ENCODE data around the gene H1-8.

H1-8 gene

DNA sequence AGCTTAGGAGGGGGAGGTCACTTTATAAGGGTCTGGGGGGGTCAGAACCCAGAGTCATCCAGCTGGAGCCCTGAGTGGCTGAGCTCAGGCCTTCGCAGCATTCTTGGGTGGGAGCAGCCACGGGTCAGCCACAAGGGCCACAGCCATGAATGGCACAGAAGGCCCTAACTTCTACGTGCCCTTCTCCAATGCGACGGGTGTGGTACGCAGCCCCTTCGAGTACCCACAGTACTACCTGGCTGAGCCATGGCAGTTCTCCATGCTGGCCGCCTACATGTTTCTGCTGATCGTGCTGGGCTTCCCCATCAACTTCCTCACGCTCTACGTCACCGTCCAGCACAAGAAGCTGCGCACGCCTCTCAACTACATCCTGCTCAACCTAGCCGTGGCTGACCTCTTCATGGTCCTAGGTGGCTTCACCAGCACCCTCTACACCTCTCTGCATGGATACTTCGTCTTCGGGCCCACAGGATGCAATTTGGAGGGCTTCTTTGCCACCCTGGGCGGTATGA is 14.3 kb upstream of the H1-8 start, which contains the start of gene RHO:
Gene RHO, plus strand, starts transcription at position 51 of the 512 bp plus-strand sequence. Its CDS starts 95 bp downstream, at position 146.
- TF ChIP-seq, protein P1, sequence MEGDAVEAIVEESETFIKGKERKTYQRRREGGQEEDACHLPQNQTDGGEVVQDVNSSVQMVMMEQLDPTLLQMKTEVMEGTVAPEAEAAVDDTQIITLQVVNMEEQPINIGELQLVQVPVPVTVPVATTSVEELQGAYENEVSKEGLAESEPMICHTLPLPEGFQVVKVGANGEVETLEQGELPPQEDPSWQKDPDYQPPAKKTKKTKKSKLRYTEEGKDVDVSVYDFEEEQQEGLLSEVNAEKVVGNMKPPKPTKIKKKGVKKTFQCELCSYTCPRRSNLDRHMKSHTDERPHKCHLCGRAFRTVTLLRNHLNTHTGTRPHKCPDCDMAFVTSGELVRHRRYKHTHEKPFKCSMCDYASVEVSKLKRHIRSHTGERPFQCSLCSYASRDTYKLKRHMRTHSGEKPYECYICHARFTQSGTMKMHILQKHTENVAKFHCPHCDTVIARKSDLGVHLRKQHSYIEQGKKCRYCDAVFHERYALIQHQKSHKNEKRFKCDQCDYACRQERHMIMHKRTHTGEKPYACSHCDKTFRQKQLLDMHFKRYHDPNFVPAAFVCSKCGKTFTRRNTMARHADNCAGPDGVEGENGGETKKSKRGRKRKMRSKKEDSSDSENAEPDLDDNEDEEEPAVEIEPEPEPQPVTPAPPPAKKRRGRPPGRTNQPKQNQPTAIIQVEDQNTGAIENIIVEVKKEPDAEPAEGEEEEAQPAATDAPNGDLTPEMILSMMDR (IDR thresholded peaks at IDR 0.05; ENCODE audit: control extremely low read depth, extremely low read depth, low read depth, missing control alignments): no peak
- ChIA-PET CTCF (interaction anchor here (1.1 kb wide), 1 partner anchor 11 kb away, joined by 3 read pairs; no protein-coding TSS in a partner anchor), POLR2A (no interaction called here)
- DNase-seq (ENCODE audit: extremely low spot score): no peak

GRCh38 chr3:129529436-129530210 is 13.4 kb upstream of the H1-8 start:
- CTCF ChIA-PET: no interaction called here
- POLR2A ChIA-PET: no interaction called here
- TF ChIP-seq, protein P1 (IDR thresholded peaks at IDR 0.05; ENCODE audit: control extremely low read depth, extremely low read depth, low read depth, missing control alignments): no peak
- DNase-seq (ENCODE audit: extremely low spot score): no peak

DNA sequence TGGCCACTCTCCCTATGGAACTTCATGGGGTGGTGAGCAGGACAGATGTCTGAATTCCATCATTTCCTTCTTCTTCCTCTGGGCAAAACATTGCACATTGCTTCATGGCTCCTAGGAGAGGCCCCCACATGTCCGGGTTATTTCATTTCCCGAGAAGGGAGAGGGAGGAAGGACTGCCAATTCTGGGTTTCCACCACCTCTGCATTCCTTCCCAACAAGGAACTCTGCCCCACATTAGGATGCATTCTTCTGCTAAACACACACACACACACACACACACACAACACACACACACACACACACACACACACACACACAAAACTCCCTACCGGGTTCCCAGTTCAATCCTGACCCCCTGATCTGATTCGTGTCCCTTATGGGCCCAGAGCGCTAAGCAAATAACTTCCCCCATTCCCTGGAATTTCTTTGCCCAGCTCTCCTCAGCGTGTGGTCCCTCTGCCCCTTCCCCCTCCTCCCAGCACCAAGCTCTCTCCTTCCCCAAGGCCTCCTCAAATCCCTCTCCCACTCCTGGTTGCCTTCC is 12.7 kb upstream of the H1-8 start:
- ChIA-PET POLR2A (no interaction called here), CTCF (interaction anchor here (0.9 kb wide), 1 partner anchor 23 kb away, joined by 3 read pairs; no protein-coding TSS in a partner anchor)
- TF ChIP-seq, protein P1 (IDR thresholded peaks at IDR 0.05; ENCODE audit: control extremely low read depth, extremely low read depth, low read depth, missing control alignments): no peak
- no peak for DNase-seq (ENCODE audit: extremely low spot score)

DNA sequence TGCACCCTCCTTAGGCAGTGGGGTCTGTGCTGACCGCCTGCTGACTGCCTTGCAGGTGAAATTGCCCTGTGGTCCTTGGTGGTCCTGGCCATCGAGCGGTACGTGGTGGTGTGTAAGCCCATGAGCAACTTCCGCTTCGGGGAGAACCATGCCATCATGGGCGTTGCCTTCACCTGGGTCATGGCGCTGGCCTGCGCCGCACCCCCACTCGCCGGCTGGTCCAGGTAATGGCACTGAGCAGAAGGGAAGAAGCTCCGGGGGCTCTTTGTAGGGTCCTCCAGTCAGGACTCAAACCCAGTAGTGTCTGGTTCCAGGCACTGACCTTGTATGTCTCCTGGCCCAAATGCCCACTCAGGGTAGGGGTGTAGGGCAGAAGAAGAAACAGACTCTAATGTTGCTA is 12.2 kb upstream of the H1-8 start:
- TF ChIP-seq, protein P1 (IDR thresholded peaks at IDR 0.05; ENCODE audit: control extremely low read depth, extremely low read depth, low read depth, missing control alignments): no peak
- DNase-seq (ENCODE audit: extremely low spot score): no peak
- ChIA-PET CTCF (interaction anchor here (0.9 kb wide), 1 partner anchor 23 kb away, joined by 3 read pairs; no protein-coding TSS in a partner anchor), POLR2A (no interaction called here)

GRCh38 chr3:129531699-129532098 is 11.3 kb upstream of the H1-8 start:
- DNase-seq (ENCODE audit: extremely low spot score): no peak
- ChIA-PET POLR2A (no interaction called here), CTCF (no interaction called here)
- TF ChIP-seq, protein P1 (IDR thresholded peaks at IDR 0.05; ENCODE audit: control extremely low read depth, extremely low read depth, low read depth, missing control alignments): no peak

DNA sequence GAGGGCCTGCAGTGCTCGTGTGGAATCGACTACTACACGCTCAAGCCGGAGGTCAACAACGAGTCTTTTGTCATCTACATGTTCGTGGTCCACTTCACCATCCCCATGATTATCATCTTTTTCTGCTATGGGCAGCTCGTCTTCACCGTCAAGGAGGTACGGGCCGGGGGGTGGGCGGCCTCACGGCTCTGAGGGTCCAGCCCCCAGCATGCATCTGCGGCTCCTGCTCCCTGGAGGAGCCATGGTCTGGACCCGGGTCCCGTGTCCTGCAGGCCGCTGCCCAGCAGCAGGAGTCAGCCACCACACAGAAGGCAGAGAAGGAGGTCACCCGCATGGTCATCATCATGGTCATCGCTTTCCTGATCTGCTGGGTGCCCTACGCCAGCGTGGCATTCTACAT is 10.7 kb upstream of the H1-8 start:
- CTCF ChIA-PET: interaction anchor here (1.2 to 1.3 kb wide), 2 partner anchors 9 to 42 kb away, joined by 3 to 4 read pairs; no protein-coding TSS in a partner anchor
- no peak for DNase-seq (ENCODE audit: extremely low spot score)
- TF ChIP-seq, protein P1 (IDR thresholded peaks at IDR 0.05; ENCODE audit: control extremely low read depth, extremely low read depth, low read depth, missing control alignments): no peak
- POLR2A ChIA-PET: no interaction called here
